Measurements from ENCODE around the gene NOCT. TPM values are rescaled to one million over a fixed set of nuclear protein-coding genes. Genes with fewer than 3 reads are reported as not detected.

Gene NOCT
- total and polyA plus RNA-seq, 2 of the 8 experiments (the other 6 are each of a cell fraction or from before 2014, with no cell fraction given), result 10.4 to 45.5 TPM

GRCh38 chr4:139053909-139054308 lies 38.3 kb downstream of the NOCT start:
- Histone ChIP-seq H3K23me2 (ENCODE audit: low read depth, low read length) (no peaks in the 10 kb centered on the region), H3K14ac (ENCODE audit: insufficient read length) (no peak overlapping the region), H3K9me3 (ENCODE audit: insufficient read depth in 2 of 2, low read depth in 1 of 2, low read length in 1 of 2) (no peaks in the 10 kb centered on the region), H3K79me2 (ENCODE audit: control insufficient read depth in 1 of 2, insufficient read depth in 2 of 2, low read length in 2 of 2) (no peaks in the 10 kb centered on the region), H2BK12ac (ENCODE audit: low read depth, low read length) (no peak overlapping the region), H3K18ac (ENCODE audit: extremely low read depth, low read length) (no peak overlapping the region), H3K56ac (replicated peaks; ENCODE audit: insufficient read length, low read depth, low read length) (no peak overlapping the region), H2BK15ac (ENCODE audit: low read length) (no peak overlapping the region), H4K8ac (ENCODE audit: extremely low read depth, insufficient read depth, low read length) (no peak overlapping the region), H4K20me1 (replicated peaks in 1 of 2; ENCODE audit: control insufficient read depth in 1 of 2, insufficient read depth in 2 of 2, low read length in 2 of 2) (peaks cover 3 to 6% of the 10 kb centered on the region in 2 experiments), H2BK20ac (ENCODE audit: low read length) (no peak overlapping the region), H3K27me3 (replicated peaks in 1 of 4; ENCODE audit: control insufficient read depth in 3 of 4, extremely low read depth in 1 of 4, insufficient read depth in 3 of 4, low read length in 3 of 4) (no peaks in the 10 kb centered on the region), H2AK5ac (ENCODE audit: low read depth, low read length) (no peak overlapping the region), H2BK5ac (ENCODE audit: low read depth, low read length) (no peak overlapping the region), H3K4ac (replicated peaks; ENCODE audit: insufficient read length, low read depth, low read length) (no peak overlapping the region), H3K27ac (ENCODE audit: low read depth, low read length) (no peak overlapping the region), H4K5ac (ENCODE audit: insufficient read length, low read depth, low read length) (no peak overlapping the region), H3K36me3 (ENCODE audit: control insufficient read depth in 2 of 4, insufficient read depth in 4 of 4, low read length in 3 of 4) (peaks cover 0 to 19% (median 7%) of the 10 kb centered on the region in 4 experiments; a peak in 6 of 8 replicates), H3K4me3 (ENCODE audit: extremely low read depth in 1 of 4, insufficient read depth in 2 of 4, low read depth in 3 of 4, low read length in 4 of 4) (no peak overlapping the region), H3K4me1 (replicated peaks in 1 of 4; ENCODE audit: control insufficient read depth in 3 of 4, insufficient read depth in 4 of 4, low read length in 3 of 4) (no peaks in the 10 kb centered on the region), H4K91ac (replicated peaks; ENCODE audit: insufficient read length, low read length) (no peak overlapping the region), H2AFZ (ENCODE audit: low read length) (no peak overlapping the region), H3K9ac (replicated peaks in 1 of 4; ENCODE audit: extremely low read depth in 1 of 4, low read depth in 3 of 4, low read length in 3 of 4) (no peak overlapping the region), H3K23ac (ENCODE audit: insufficient read length) (no peak overlapping the region), H3K4me2 (ENCODE audit: insufficient read depth in 1 of 2, low read depth in 2 of 2, low read length in 2 of 2) (no peak overlapping the region), H2BK120ac (replicated peaks; ENCODE audit: low read depth, low read length) (no peak overlapping the region), H3K79me1 (ENCODE audit: low read depth, low read length) (no peaks in the 10 kb centered on the region)
- DNase-seq (ENCODE audit: low read depth in 1 of 2, low spot score in 2 of 2), result no peak
- ChIA-PET POLR2A (ENCODE audit: partially characterized antibody) (interaction anchor here (1.0 to 1.1 kb wide), 3 partner anchors 9 to 33 kb away, joined by 3 to 4 read pairs (median 4); no protein-coding TSS in a partner anchor), CTCF (ENCODE audit: partially characterized antibody) (interaction anchor here (0.9 to 6.3 kb wide), 4 partner anchors 8 to 330 kb away, joined by 3 to 33 read pairs (median 6); no protein-coding TSS in a partner anchor)
- FAIRE-seq, result no peak
- 87% methylated on average over 1 of the region's 1 CpG; no CpG with 5 or more reads in 1 of the 2 experiments for WGBS, 2 experiments (ENCODE audit: extremely low coverage in 1 of 2, insufficient coverage in 1 of 2, insufficient read length in 1 of 2, insufficient replicate concordance in 2 of 2, low coverage in 1 of 2, low lambda C conversion rate in 2 of 2, missing lambda C conversion rate in 1 of 2)
- TF ChIP-seq ASH2L (IDR thresholded peaks at IDR 0.05; ENCODE audit: low read length) (no peak), CHD2 (IDR thresholded peaks at IDR 0.05; ENCODE audit: low read length) (no peak), E2F6 (IDR thresholded peaks at IDR 0.05) (no peak), CREB1 (IDR thresholded peaks at IDR 0.05) (no peak), RXRA (IDR thresholded peaks at IDR 0.05; ENCODE audit: insufficient read depth, low read depth, low read length) (no peak), POLR2A (IDR thresholded peaks at IDR 0.05; ENCODE audit: control extremely low read depth in 1 of 2, low read depth in 2 of 2, low read length in 2 of 2) (no peak; a peak in 1 of 3 replicates), MAFK (IDR thresholded peaks at IDR 0.05; ENCODE audit: low read depth, low read length) (no peak), CEBPB (IDR thresholded peaks at IDR 0.05; ENCODE audit: low read depth, low read length) (no peak), BRCA1 (IDR thresholded peaks at IDR 0.05; ENCODE audit: low read depth, low read length) (no peak), CHD1 (IDR thresholded peaks at IDR 0.05; ENCODE audit: low read depth, low read length) (no peak), RAD21 (IDR thresholded peaks at IDR 0.05 in 1 of 2, conservative IDR thresholded peaks at IDR 0.05 in 1 of 2; ENCODE audit: low read depth in 2 of 2, low read length in 2 of 2) (no peak), PHF8 (conservative IDR thresholded peaks at IDR 0.05; ENCODE audit: low read depth, low read length) (no peak), SIN3A (conservative IDR thresholded peaks at IDR 0.05 in 1 of 2, IDR thresholded peaks at IDR 0.05 in 1 of 2; ENCODE audit: low read depth in 1 of 2, low read length in 2 of 2) (no peak)
- TF ChIP-seq, protein P1, sequence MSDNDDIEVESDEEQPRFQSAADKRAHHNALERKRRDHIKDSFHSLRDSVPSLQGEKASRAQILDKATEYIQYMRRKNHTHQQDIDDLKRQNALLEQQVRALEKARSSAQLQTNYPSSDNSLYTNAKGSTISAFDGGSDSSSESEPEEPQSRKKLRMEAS (IDR thresholded peaks at IDR 0.05), result no peak

All from H1 (cell line).